HG02970 (cell line): ENCODE measurements around the gene NKAPD1.
A peak's percentile ranks its signal among the peaks of the same experiment; 100 is the strongest.
"Not testable (repeated sequence)": the region's sequence is repeated elsewhere in the genome, so short reads cannot be mapped to it uniquely, and the experiment has no call there.

Experiments used
- ATAC-seq: cut with Tn5 transposase; IDR thresholded peaks from one replicate; pipeline ENCODE4 v1.9.1; 2021; ENCODE audit warnings: mild to moderate bottlenecking, moderate library complexity, moderate number of reproducible peaks; ENCODE audit not compliant: unreplicated experiment, low FRiP score

The NKAPD1 gene, protein sequence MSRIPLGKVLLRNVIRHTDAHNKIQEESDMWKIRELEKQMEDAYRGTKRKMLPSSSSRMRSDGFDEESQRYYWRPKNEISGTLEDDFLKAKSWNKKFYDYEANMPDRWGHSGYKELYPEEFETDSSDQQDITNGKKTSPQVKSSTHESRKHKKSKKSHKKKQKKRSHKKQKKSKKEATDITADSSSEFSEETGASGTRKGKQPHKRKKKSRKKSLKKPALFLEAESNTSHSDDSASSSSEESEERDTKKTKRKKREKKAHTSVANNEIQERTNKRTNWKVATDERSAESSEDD

DNA sequence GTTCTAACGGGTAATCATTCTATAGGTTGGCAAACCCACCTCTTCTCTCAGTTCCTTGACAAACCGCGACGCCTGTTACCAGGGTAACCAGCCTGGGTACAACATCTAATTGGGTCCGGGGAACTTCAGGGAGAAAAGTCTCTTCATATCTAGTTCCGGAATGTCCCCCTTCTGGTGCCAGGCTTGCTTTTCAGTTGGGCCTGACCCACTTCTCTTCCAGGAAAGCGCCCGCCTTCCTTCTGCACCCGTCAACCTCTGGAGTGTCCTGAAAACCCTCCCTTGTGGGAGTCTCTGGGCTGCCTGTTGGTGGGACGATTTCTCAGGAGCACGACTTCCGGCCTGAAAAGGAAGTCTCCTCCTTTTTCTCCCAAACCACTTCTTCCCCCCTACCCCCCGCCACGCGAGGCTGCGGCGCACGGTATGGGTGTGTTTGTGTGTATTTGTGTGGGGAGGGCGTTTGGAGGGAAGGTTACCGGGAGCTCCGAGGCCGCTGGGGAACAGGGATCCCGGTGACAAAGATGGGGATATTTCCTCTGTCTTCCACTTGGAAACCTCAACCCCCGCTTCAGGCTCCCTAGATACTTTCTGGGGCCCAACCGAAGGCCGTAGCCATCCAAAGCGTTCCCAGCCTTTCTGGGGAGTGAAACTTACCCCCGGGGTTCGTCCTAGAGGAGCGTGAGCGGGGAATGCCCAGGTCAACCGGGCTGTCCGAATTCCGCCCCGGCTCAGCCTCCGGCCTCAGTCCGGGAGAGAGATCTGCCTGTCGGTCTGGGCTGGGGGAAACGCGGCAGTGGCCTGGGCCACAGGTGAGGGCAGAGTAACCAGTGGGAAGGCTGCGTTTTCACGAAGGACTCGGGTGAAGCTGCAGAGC is at the start of gene NKAPD1, which contains the start of gene PIH1D2:
NKAPD1 (plus strand) TSS at position 359 of the 871 bp plus-strand sequence. CDS start 1,276 bp downstream, outside the sequence.
PIH1D2 (minus strand) TSS at position 77 of the 871 bp plus-strand sequence. CDS start 843 bp downstream, outside the sequence.
- peak; percentile 84 for ATAC-seq

DNA sequence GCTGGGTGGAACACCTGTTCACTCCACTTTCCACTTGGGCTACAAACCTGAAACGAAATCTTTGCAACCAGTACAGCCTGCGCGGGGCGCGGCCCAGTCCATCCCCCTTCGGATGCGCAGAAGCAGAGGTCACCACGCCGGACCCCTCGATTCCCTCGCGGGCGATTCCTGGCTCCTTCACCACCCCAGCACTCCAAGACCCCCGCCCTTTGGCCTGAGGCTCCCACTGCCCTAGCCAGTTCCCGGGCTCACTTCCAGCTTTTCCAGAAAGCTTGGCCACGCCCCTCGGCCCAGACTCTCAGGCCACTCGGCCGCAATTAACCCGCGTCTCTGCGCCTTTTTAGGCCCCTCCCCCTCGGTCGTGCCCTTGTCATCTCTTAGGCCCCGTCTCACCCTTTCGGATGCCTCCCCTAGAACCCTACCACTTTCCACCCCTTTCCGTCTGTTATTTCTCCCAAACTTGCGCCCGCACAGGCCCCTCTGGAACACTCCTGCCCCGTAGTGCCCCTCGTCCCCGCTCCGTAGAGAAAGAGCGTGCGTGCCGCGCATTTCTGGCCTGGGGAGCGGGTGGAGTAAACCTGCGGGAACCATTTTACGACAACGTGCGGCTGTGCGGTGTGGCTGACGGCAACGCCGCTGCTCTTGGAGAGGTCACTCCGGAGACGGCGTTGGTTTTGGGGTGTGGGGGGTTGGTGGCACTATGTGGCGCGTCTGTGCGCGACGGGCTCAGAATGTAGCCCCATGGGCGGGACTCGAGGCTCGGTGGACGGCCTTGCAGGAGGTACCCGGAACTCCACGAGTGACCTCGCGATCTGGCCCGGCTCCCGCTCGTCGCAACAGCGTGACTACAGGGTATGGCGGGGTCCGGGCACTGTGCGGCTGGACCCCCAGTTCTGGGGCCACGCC is 49.1 kb upstream of the NKAPD1 start, which contains the start of gene DLAT:
DLAT (plus strand) TSS at position 636 of the 906 bp plus-strand sequence; CDS start at position 701, 65 bp downstream.
- peak; percentile 71 for ATAC-seq

DNA sequence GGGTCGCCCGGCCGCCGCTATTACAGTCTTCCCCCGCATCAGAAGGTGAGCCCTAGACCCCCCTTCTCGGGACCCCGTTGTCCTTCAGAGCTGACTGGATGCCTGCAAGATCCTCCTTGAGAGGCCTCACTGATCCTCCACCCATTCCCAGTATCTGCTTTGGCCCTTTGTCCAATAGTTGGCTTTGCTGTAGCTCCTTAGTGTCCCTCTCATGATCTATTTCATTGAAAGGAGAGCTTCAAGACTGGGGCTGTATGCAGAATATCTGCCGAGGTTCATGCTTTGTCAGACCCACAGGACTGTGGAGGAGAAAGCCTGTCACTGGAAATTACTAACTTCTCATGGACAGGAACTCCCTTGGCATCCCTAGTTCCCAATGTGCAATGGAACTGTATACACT is 48.4 kb upstream of the NKAPD1 start:
- peak; percentile 10 for ATAC-seq

DNA sequence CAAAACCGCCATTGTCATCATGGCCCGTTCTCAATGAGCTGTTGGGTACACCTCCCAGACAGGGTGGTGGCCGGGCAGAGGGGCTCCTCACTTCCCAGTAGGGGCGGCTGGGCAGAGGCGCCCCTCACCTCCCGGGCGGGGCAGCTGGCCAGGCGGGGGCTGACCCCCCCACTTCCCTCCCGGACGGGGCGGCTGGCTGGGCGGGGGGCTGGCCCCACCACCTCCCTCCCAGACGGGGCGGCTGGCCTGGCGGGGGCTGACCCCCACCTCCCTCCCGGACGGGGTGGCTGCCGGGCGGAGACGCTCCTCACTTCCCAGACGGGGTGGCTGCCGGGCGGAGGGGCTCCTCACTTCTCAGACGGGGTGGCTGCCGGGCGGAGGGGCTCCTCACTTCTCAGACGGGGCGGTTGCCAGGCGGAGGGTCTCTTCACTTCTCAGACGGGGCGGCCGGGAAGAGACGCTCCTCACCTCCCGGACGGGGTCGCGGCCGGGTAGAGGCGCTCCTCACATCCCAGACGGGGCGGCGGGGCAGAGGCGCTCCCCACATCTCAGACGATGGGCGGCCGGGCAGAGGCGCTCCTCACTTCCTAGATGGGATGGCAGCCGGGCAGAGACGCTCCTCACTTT is 47.2 kb upstream of the NKAPD1 start:
- ATAC-seq: not testable (repeated sequence)

DNA sequence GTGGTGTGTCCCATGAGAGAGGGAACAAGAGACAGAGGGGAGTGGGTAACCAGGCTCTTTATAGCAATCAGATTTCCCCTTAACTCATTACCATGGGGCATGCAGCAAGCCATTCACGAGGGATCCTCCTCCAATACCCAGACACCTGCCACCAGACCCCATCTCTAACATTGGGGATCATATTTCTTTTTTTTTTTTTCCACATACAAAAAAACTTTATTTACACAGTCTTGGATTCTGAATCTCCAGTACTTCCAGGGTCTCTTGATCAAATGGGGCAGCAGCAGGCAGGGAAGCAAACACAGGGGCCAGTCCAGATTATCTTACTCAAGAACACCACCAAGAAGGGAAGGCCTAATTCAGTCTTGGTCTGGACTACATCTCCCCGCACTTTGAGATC is 44.6 kb upstream of the NKAPD1 start:
- ATAC-seq: no peak

DNA sequence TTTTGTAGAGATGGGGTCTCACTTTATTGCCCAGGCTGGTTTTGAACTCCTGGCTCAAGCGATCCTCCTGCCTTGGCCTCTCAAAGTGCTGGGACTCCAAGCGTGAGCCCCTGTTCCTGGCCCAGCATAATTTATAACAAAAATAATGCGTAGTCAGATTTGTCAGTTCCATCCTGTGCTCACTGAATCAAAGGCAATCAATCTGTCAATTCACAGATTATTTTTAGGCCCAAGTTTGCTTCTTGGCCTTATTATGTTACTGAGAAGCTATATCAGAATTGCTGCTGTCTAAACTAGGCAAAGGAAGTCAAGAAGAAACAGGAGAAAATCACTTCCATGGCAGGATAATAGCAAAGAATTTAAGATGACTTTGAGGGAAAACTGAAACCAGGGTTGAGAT is 40.2 kb upstream of the NKAPD1 start:
- ATAC-seq: no peak

DNA sequence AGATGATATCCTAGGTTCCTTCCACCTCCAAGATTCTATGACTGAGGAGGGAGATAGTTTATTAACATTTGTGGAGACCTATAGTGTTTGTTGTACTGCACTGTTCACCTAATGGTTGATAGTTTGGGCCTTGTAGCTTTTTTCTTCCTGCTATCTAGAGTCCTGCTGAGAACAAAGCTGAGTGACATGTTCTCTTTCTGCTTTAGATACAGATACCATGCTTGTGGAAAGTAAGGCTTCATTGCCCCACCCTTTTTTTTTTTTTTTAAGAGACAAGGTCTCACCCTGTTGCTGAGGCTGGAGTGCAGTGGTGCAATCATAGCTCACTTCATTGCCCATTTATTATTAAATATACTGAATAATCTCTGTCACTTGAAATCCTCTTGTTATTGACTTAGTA is 36.6 kb upstream of the NKAPD1 start:
- no peak for ATAC-seq

DNA sequence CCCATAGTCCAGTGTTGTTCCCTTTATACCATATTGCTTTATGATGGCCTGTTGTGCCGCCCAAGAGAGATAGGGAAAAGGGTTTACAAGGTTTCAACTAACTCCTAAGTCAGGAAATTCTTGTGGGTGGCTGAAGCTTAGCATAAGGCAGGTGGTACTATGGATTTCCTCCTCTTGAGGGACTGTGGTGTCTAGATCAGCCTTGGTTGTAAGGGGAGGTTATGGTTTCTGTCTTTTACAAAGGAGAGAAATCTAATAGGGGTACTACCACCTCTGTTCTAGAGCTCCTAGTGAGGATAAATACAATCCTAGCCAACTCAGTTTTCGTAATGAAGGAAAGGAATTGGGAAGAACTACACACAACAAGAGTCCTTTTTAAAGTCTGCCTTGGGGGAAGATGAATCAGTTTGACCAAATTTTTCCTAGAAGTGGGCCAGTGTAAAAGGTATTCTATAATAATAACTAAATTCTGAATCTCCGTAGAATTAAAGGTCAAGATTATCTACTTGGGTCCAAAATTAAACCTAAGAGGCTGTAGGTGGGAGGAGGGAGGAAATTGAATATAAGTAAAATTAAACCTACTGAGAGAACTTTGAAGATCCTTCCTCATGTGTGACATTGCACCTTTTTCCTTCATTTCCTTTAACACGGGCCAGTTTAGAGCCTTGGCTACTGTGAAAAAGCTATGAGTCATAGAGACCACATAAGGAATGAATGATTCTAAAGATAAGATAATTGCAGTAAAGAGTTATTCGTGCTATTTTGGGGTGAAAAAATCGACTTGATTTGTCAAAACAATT is 31.7 kb upstream of the NKAPD1 start:
- ATAC-seq: no peak

DNA sequence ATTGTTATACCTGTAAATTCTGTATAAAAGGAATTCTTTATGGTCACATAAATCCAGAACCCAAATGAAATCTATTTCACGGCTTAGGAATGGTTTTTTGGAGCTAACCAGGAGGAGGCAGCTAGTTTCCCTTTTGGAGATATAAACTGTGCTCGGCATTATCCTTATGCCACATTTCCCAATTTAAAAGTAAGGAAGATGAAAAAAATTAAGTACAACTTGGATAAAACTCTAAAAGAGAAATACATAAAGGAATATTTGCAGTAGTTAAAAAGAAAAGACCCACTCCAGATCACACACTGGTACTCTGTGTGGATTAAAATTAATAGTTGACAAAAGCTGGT is 31.2 kb upstream of the NKAPD1 start:
- no peak for ATAC-seq

DNA sequence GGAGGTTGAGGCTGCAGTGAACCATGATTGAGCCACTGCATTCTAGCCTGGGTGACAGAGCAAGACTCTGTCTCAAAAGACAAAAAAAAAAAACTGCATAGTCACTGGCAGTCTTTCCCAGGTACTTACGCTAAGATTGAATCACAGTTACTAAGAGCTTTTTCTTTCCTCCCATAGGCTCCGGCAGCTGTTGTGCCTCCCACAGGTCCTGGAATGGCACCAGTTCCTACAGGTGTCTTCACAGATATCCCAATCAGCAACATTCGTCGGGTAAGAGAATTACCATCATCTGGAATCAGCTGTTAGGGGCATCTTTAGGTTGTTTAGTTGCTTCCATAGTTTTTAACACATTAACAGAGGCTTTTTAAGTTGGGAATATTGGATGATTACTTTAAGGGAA is 29.1 kb upstream of the NKAPD1 start:
- ATAC-seq: no peak

DNA sequence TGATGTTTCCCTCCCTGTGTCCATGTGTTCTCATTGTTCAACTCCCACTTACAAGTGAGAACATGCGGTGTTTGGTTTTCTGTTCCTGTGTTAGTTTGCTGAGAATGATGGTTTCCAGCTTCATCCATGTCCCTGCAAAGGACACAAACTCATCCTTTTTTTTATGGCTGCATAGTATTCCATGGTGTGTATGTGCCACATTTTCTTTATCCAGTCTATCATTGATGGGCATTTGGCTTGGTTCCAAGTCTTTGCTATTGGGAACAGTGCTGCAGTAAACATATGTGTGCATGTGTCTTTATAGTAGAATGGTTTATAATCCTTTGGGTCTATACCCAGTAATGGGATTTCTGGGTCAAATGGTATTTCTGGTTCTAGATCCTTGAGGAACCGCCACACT is 27.5 kb upstream of the NKAPD1 start:
- ATAC-seq: not testable (repeated sequence)

DNA sequence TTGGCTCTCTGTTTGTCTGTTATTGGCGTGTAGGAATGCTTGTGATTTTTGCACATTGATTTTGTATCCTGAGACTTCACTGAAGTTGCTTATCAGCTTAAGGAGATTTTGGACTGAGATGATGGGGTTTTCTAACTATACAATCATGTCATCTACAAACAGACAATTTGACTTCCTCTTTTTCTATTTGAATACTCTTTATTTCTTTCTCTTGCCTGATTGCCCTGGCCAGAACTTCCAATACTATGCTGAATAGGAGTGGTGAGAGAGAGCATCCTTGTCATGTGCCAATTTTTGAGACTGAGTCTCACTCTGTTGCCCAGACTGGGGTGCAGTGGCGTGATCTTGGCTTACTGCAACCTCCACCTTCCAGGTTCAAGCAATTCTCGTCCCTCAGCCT is 25.8 kb upstream of the NKAPD1 start:
- ATAC-seq: not testable (repeated sequence)

DNA sequence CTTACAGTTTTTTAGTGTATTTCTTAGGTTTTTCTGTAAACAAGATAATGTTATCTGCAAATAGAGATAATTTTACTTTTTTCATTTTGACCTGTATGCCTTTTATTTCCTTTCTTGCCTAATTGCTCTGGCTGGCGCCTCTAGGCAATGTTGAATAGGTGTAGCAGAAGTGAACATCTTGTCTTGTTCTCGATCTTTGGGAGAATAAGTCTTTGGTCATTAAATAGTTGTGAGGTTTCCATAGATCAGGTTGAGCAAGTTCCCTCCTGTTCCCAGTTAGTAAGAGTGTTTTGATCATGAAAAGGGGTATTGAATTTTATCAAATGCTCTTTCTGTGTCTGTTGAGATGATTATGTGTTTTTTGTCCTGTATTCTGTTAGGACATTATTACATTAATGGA is 24.3 kb upstream of the NKAPD1 start:
- no peak for ATAC-seq

DNA sequence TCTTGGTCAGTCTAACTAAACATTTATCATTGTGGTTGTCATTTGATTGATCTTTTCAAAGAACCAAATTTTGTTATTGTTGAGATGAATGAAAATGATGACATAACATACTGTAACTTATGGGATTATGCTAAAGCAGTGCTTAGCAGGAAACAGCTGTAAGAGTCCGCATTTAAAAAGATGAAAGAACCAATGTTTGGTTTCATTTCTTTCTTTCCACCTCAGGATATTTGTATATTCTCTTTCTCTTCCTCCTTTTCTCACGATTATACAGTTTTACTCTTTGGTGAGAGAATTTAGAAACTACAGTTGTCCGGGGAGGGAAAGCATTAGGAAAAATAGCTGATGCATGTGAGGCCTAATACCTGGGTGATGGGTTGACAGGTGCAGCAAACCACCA is 23.4 kb upstream of the NKAPD1 start:
- ATAC-seq: peak; percentile 56

DNA sequence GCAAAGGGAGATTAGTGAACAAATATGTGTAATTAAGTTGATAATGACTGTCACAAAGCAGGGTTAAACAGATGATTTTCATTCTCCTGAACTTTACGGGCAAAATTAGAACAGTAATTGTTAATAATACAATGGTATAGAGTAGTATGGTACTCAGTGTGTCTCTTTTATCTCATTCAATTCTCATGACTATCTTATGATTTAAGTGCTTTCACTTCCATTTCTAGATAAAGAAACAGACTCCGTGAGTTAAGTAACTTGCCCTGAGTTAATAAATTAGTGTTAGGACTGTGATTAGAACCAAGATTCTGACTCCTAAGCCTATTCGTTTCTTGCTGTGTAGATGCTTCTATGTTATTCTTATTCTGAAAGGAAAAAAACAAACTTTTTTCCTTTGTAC is 22.3 kb upstream of the NKAPD1 start:
- no peak for ATAC-seq

DNA sequence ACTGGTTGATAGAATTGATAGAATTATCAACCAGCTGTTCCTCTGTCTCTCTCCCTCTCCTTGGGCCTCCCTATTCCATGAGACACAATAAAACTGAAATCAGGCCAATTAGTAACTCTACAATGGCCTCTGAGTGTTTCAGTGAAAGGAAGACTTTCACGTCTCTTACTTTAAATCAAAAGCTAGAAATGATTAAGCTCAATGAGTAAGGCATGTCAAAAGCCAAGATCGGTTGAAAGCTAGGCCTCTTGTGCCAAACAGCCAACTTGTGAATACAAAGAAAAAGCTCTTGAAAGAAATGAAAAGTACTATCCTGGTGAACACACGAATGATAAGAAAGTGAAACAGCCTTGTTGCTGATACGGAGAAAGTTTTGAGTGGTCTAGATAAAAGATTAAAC is 16.9 kb upstream of the NKAPD1 start:
- ATAC-seq: no peak

DNA sequence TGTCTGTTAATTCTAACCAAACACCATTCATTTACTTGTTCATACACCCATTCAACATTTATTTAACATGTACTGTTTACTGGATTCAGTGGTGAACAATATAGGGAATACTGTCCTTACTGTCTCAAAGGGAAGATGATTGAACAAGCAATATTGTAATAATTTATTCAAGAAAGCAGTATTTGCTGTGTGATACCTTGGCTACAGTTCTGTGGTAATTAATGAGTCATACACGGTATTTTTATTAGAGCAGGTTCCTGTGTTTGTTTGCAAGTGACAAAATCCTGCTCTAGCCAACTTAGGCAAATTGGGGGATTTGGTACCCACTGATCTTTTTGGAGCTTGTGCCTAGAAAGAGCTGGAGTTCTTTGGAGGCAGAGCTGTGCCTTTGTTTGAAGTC is 16.0 kb upstream of the NKAPD1 start:
- no peak for ATAC-seq

DNA sequence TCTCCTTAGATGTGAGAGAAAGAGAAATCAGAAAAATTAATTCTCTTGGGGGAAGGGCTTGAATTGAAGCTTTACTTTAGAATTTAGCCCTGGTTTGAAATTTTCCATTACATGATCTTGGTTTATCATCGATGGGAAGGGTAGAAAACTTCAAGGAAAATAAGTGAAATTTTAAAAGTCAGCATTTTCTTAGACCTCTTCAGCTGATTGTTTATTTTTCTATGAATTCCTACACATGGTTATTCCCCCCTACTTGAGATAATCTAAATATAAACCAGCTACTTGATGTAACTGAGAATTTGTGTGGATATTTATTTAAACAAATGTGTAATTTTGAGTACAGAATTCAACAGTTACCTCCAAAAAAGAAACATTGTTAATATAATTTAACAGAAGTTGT is 11.2 kb upstream of the NKAPD1 start:
- ATAC-seq: no peak

DNA sequence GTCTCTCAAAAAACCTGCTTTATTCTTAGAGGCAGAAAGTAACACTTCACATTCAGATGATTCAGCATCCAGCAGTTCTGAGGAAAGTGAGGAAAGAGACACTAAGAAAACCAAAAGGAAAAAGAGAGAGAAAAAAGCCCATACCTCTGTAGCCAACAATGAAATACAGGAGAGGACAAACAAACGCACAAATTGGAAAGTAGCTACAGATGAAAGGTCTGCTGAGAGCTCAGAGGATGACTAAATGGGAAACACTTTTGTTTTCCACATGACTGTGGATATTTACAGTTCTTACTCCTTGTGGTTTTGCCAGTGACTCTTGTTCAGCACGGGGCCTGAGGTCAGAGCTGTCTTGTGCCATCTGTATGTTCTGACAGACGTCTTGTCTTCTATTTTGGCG is 8.6 kb downstream of the NKAPD1 start:
- no peak for ATAC-seq
